GM19043 (cell line): ENCODE data around the gene PLA2G4C.

Experiments
- ATAC-seq: cut with Tn5 transposase; IDR thresholded peaks from one replicate; pipeline ENCODE4 v1.9.1; 2021; ENCODE audit warnings: low read depth; ENCODE audit not compliant: unreplicated experiment

The PLA2G4C gene

GRCh38 chr19:48000846-48001245, 109.8 kb downstream of the PLA2G4C start:
- no peak for ATAC-seq

- no peak for ATAC-seq
These were observed 111.8 kb downstream of the PLA2G4C start for GRCh38 chr19:47998800-47999199.
